ENCODE results near the gene WBP2. TPM values are rescaled to one million over a fixed set of nuclear protein-coding genes. Genes with fewer than 3 reads are reported as not detected.

Gene WBP2
- total RNA-seq, 1 experiment from 2014 or later: 132 TPM

GRCh38 chr17:75861927-75862317 lies 6.8 kb upstream of the WBP2 start:
- H3K27me3 ChIP-seq (ENCODE audit: insufficient read depth, low read length): no peaks in the 10 kb centered on the region
- no peaks in the 10 kb centered on the region for H4K20me1 ChIP-seq (ENCODE audit: insufficient read depth)
- H3K4me3 ChIP-seq (replicated peaks in 1 of 2; ENCODE audit: low read depth in 1 of 2, low read length in 2 of 2): no peak overlapping the region
- DNase-seq (ENCODE audit: low read depth, low spot score) (no peak), ATAC-seq (no peak)
- H3K9ac ChIP-seq (ENCODE audit: low read length): no peak overlapping the region
- CTCF ChIA-PET: interaction anchor here (1.0 to 4.9 kb wide), 6 partner anchors 10 to 140 kb away, joined by 3 to 52 read pairs (median 8); partner anchors contain the start of gene TRIM47
- H3K9me2 ChIP-seq (ENCODE audit: insufficient read depth): no peaks in the 10 kb centered on the region
- peaks cover 20 to 36% of the 10 kb centered on the region in 2 experiments; a peak in 3 of 4 replicates for H3K4me1 ChIP-seq (ENCODE audit: control insufficient read depth in 1 of 2, insufficient read depth in 2 of 2, low read length in 2 of 2)
- TF ChIP-seq POLR2AphosphoS5 (IDR thresholded peaks at IDR 0.05; ENCODE audit: low read depth, low read length) (no peak), REST (IDR thresholded peaks at IDR 0.05; ENCODE audit: low read depth) (no peak), SP1 (IDR thresholded peaks at IDR 0.05; ENCODE audit: low read depth) (no peak), ZFX (IDR thresholded peaks at IDR 0.05) (no peak), POLR2A (IDR thresholded peaks at IDR 0.05; ENCODE audit: borderline replicate concordance, extremely low read depth, insufficient read depth, insufficient read length) (no peak), MAX (IDR thresholded peaks at IDR 0.05) (no peak)
- no peaks in the 10 kb centered on the region for H3K9me3 ChIP-seq (ENCODE audit: control insufficient read depth in 1 of 2, insufficient read depth in 1 of 2, low read depth in 1 of 2, low read length in 2 of 2)
- H3K27ac ChIP-seq (ENCODE audit: low read depth, low read length): no peak overlapping the region; the same call in 1 of the 2 replicates
- no peak overlapping the region for H3K4me2 ChIP-seq (ENCODE audit: low read length)
- BruUV-seq (replicated peaks): no TSS peak
- intact Hi-C loops (cut with micrococcal nuclease): no loop called here
- H2AFZ ChIP-seq (ENCODE audit: low read depth, low read length, poor library complexity, severe bottlenecking): no peak overlapping the region
- no peaks in the 10 kb centered on the region for H3K79me2 ChIP-seq (ENCODE audit: insufficient read depth, low read length)
- RAD21 ChIA-PET (ENCODE audit: low non-redundant PET in 1 of 2, low total read pairs in 2 of 2, uncharacterized antibody in 2 of 2, unreplicated experiment in 2 of 2): interaction anchor here in 1 of 2 experiments (1.9 kb wide), 1 partner anchor 14 kb away, joined by 5 read pairs; no protein-coding TSS in a partner anchor
- H3K36me3 ChIP-seq (ENCODE audit: control insufficient read depth in 1 of 2, insufficient read depth in 2 of 2, low read length in 2 of 2): no peaks in the 10 kb centered on the region
- POLR2A ChIA-PET: interaction anchor here (1.0 to 3.0 kb wide), 5 partner anchors 11 to 87 kb away, joined by 3 to 7 read pairs (median 6); a partner anchor contains a TSS

Data from HCT116 (cell line).